Spleen (tissue), 7 donors: ENCODE measurements around the gene GALNT11.

Experiments
- CTCF ChIP-seq, 11 experiments: fragments of 200-600 bp in 7 of 11; fragments of 450-650 bp in 4 of 11; sonication (generic) in 4 of 11; IDR thresholded peaks in 8 of 11; conservative IDR thresholded peaks in 3 of 11; 1 replicate in 7 of 11; 2 replicates in 4 of 11; pipeline versions ENCODE4 v1.4.0 to v1.8.0; 2016 to 2021; ENCODE audit warnings: antibody characterized with exemption in 11 of 11, inconsistent platforms in 4 of 11, mild to moderate bottlenecking in 1 of 11
- POLR2A ChIP-seq, 3 donors: fragments of 450-650 bp; IDR thresholded peaks; one replicate each; pipeline ENCODE4 v1.5.1; 2017; ENCODE audit warnings: antibody characterized with exemption in 3 of 3, mild to moderate bottlenecking in 1 of 3
- POLR2AphosphoS5 ChIP-seq, 3 donors: sonication (generic); formaldehyde crosslinking; IDR thresholded peaks; one replicate each; pipeline ENCODE4 v1.5.1; 2017; ENCODE audit warnings: antibody characterized with exemption in 3 of 3
- donor health status: DM: no; HTN: no; CAD: no; lungs with moderate emphysema.
- donor health status: DM: no; HTN: no; CAD: no.
- donor health status: DM: no; HTN: no; CAD: no.

- no peak for TF ChIP-seq CTCF (IDR thresholded peaks at IDR 0.05 in 8 of 11, conservative IDR thresholded peaks at IDR 0.05 in 3 of 11)
- no peak for TF ChIP-seq POLR2A (IDR thresholded peaks at IDR 0.05)
- no peak for TF ChIP-seq POLR2AphosphoS5 (IDR thresholded peaks at IDR 0.05)
These were observed 12.2 kb upstream of the GALNT11 start for GRCh38 chr7:152013230-152013629.
